SK-N-SH (cell line): ENCODE data around the gene STT3B. TPM values are rescaled to one million over a fixed set of nuclear protein-coding genes. Genes with fewer than 3 reads are reported as not detected.

Experiments
- CTCF ChIA-PET: fragments of 300-600, 350-600 bp; formaldehyde crosslinking; extraction: SDS; loops from one replicate; lab custom pipeline; 2021; lab: Yijun Ruan, JAX
- POLR2A ChIA-PET: fragments of 350-600 bp; sonication (Branson Sonifier 250); formaldehyde crosslinking; extraction: SDS; loops from one replicate; lab custom pipeline; 2020; ENCODE audit warnings: antibody characterized with exemption, inconsistent platforms; lab: Yijun Ruan, JAX
- DNase-seq: peaks from one replicate; pipeline ENCODE4 v3.0.0; 2012
- H2AFZ ChIP-seq: fragments of 200-600 bp; sonication (generic); 2 replicates; pipeline ENCODE4 v1.8.1; 2016; ENCODE audit warnings: antibody characterized with exemption, mild to moderate bottlenecking, low read depth
- H3F3A ChIP-seq: fragments of 200-600 bp; sonication (generic); replicated peaks from 2 replicates; pipeline ENCODE3; 2016; ENCODE audit warnings: antibody characterized with exemption, mild to moderate bottlenecking; ENCODE audit not compliant: insufficient read depth
- H3K27ac ChIP-seq, 2 experiments: fragments of 200-500 bp in 1 of 2; fragments of 200-600 bp in 1 of 2; sonication (Bioruptor generic) in 1 of 2; sonication (generic), shearing (Covaris generic) in 1 of 2; 2 replicates each; pipeline versions ENCODE4 v1.5.1 to v1.6.1; 2014 to 2016; ENCODE audit warnings: low read depth in 2 of 2, inconsistent platforms in 1 of 2, low read length in 1 of 2, mild to moderate bottlenecking in 1 of 2, mixed read lengths in 1 of 2
- H3K27me3 ChIP-seq: fragments of 200-600 bp; sonication (generic), shearing (Covaris generic); 2 replicates; pipeline ENCODE4 v1.6.1; 2016; ENCODE audit warnings: mixed run types; ENCODE audit not compliant: insufficient read depth
- H3K36me3 ChIP-seq, 2 experiments: fragments of 200-500 bp in 1 of 2; fragments of 200-600 bp in 1 of 2; sonication (Bioruptor generic) in 1 of 2; sonication (generic) in 1 of 2; replicated peaks in 1 of 2; 2 replicates each; pipeline versions ENCODE3 to v1.5.1; 2014 to 2016; ENCODE audit warnings: low read length in 1 of 2, mild to moderate bottlenecking in 1 of 2; ENCODE audit not compliant: insufficient read depth in 2 of 2, control insufficient read depth in 1 of 2
- H3K4me1 ChIP-seq, 2 experiments: fragments of 200-500 bp in 1 of 2; fragments of 200-600 bp in 1 of 2; sonication (Bioruptor generic) in 1 of 2; sonication (generic), shearing (Covaris generic) in 1 of 2; 2 replicates each; pipeline versions ENCODE4 v1.5.1 to v1.6.1; 2014 to 2016; ENCODE audit warnings: low read depth in 1 of 2, low read length in 1 of 2, mixed run types in 1 of 2; ENCODE audit not compliant: insufficient read depth in 2 of 2, control insufficient read depth in 1 of 2
- H3K4me2 ChIP-seq: fragments of 200-600 bp; sonication (generic), shearing (Covaris generic); 2 replicates; pipeline ENCODE4 v1.6.1; 2017; ENCODE audit warnings: mixed run types
- H3K4me3 ChIP-seq, 2 experiments: fragments of 200-500 bp in 1 of 2; fragments of 200-600 bp in 1 of 2; sonication (Bioruptor generic) in 1 of 2; sonication (generic), shearing (Covaris generic) in 1 of 2; 2 replicates each; pipeline versions ENCODE4 v1.5.1 to v1.8.1; 2014 to 2016; ENCODE audit warnings: low read depth in 2 of 2, inconsistent platforms in 1 of 2, low read length in 1 of 2, mild to moderate bottlenecking in 1 of 2, mixed read lengths in 1 of 2, moderate library complexity in 1 of 2
- H3K79me2 ChIP-seq: fragments of 200-600 bp; sonication (generic); 2 replicates; pipeline ENCODE4 v1.8.1; 2017; ENCODE audit warnings: mild to moderate bottlenecking; ENCODE audit not compliant: insufficient read depth
- H3K9ac ChIP-seq: fragments of 200-600 bp; sonication (generic); 2 replicates; pipeline ENCODE4 v1.6.1; 2017; ENCODE audit warnings: mixed run types
- H3K9me2 ChIP-seq: fragments of 200-600 bp; sonication (generic); 2 replicates; pipeline ENCODE4 v1.6.1; 2017; ENCODE audit warnings: mixed run types
- H3K9me3 ChIP-seq: fragments of 200-600 bp; sonication (generic); 2 replicates; pipeline ENCODE4 v1.6.1; 2017; ENCODE audit warnings: mixed run types, mild to moderate bottlenecking, moderate library complexity
- H4K20me1 ChIP-seq: fragments of 200-600 bp; sonication (generic); 2 replicates; pipeline ENCODE4 v1.6.1; 2017; ENCODE audit warnings: mild to moderate bottlenecking, mixed run types; ENCODE audit not compliant: insufficient read depth
- CTCF ChIP-seq: fragments of 200-600 bp; sonication (generic); IDR thresholded peaks from 2 replicates; pipeline ENCODE4 v1.6.1; 2017; ENCODE audit warnings: antibody characterized with exemption, mild to moderate bottlenecking, moderate library complexity
- ELF1 ChIP-seq: IDR thresholded peaks from 2 replicates; pipeline ENCODE4 v1.4.0; 2012
- EP300 ChIP-seq, 2 experiments: IDR thresholded peaks; 2 replicates each; pipeline versions ENCODE4 v1.4.0 to v1.6.1; 2012; ENCODE audit warnings: borderline replicate concordance in 1 of 2, low read depth in 1 of 2, low read length in 1 of 2
- FOSL2 ChIP-seq: IDR thresholded peaks from 2 replicates; pipeline ENCODE4 v1.4.0; 2012; ENCODE audit warnings: low read depth, mild to moderate bottlenecking, moderate library complexity, borderline replicate concordance
- FOXM1 ChIP-seq: IDR thresholded peaks from 2 replicates; pipeline ENCODE4 v1.4.0; 2012; ENCODE audit warnings: low read depth, mild to moderate bottlenecking
- GATA2 ChIP-seq: sonication (generic); formaldehyde crosslinking; IDR thresholded peaks from 2 replicates; pipeline ENCODE4 v1.5.0; 2020; ENCODE audit warnings: mild to moderate bottlenecking, missing genetic modification reagents
- NRF1 ChIP-seq: IDR thresholded peaks from 2 replicates; pipeline ENCODE4 v1.6.1; 2012; ENCODE audit warnings: low read depth, mild to moderate bottlenecking, low read length
- PBX3 ChIP-seq: IDR thresholded peaks from 2 replicates; pipeline ENCODE4; 2012
- RAD21 ChIP-seq: IDR thresholded peaks from 2 replicates; pipeline ENCODE4 v1.6.1; 2012; ENCODE audit warnings: mild to moderate bottlenecking, low read length
- RFX5 ChIP-seq: IDR thresholded peaks from 2 replicates; pipeline ENCODE4 v1.6.1; 2012; ENCODE audit warnings: mild to moderate bottlenecking, improper control_type of control experiment, low read length
- SIN3A ChIP-seq: IDR thresholded peaks from 2 replicates; pipeline ENCODE4 v1.6.1; 2012; ENCODE audit warnings: low read depth, mild to moderate bottlenecking, low read length, moderate library complexity, borderline replicate concordance
- TAF1 ChIP-seq: IDR thresholded peaks from 2 replicates; pipeline ENCODE4 v1.6.1; 2012; ENCODE audit warnings: low read depth, mild to moderate bottlenecking, low read length, moderate library complexity, borderline replicate concordance
- TEAD4 ChIP-seq: IDR thresholded peaks from 2 replicates; pipeline ENCODE4 v1.4.0; 2012; ENCODE audit warnings: mild to moderate bottlenecking, borderline replicate concordance; ENCODE audit not compliant: insufficient read depth
- USF1 ChIP-seq: IDR thresholded peaks from 2 replicates; pipeline ENCODE4 v1.4.0; 2012; ENCODE audit warnings: low read depth, borderline replicate concordance
- YY1 ChIP-seq: IDR thresholded peaks from 2 replicates; pipeline ENCODE4 v1.4.0; 2012; ENCODE audit warnings: low read depth, mild to moderate bottlenecking
- WGBS: methylation state at CpG from one replicate; pipeline ENCODE4 v1.1.6; 2017; ENCODE audit warnings: low lambda C conversion rate; 5-methylcytosine and 5-hydroxymethylcytosine counted together
- polyA plus RNA-seq, 3 experiments: library from polyadenylated mRNA; depleted of rRNA; stranded (reverse); fragments of >200 nt; gene quantifications; 2 replicates each; pipeline ENCODE4 v1.2.3, GENCODE V29; 2012

The STT3B gene
- polyA plus RNA-seq, 1 of the 3 experiments (the other 2 are of a cell fraction) = 27.9 TPM

GRCh38 chr3:31659246-31659645 is 126.5 kb downstream of the STT3B start:
- no peaks in the 10 kb centered on the region for H3K27me3 ChIP-seq
- ChIA-PET CTCF (interaction anchor here (1.3 kb wide), 1 partner anchor 12 kb away, joined by 3 read pairs; no protein-coding TSS in a partner anchor), POLR2A (no interaction called here)
- H3K9me3 ChIP-seq = peaks cover 13% of the 10 kb centered on the region; the same call in 1 of the 2 replicates
- H3K4me3 ChIP-seq = no peak overlapping the region
- no peaks in the 10 kb centered on the region for H3K36me3 ChIP-seq
- TF ChIP-seq PBX3 (no peak), USF1 (no peak), RFX5 (no peak), EP300 (IDR thresholded peaks at IDR 0.05; ENCODE audit: borderline replicate concordance in 1 of 2, low read depth in 1 of 2, low read length in 1 of 2) (no peak), YY1 (no peak), TAF1 (no peak), GATA2 (CRISPR knock-in tag) (no peak), FOSL2 (no peak), TEAD4 (no peak), CTCF (no peak), NRF1 (no peak), RAD21 (no peak)
- H3K9me2 ChIP-seq = no peaks in the 10 kb centered on the region
- no peak overlapping the region for H2AFZ ChIP-seq
- H3K4me2 ChIP-seq = no peak overlapping the region
- H4K20me1 ChIP-seq = no peaks in the 10 kb centered on the region
- DNase-seq = no peak
- H3K4me1 ChIP-seq = no peaks in the 10 kb centered on the region
- no peak overlapping the region for H3K27ac ChIP-seq
- no peaks in the 10 kb centered on the region for H3K79me2 ChIP-seq
- H3K9ac ChIP-seq = no peak overlapping the region
- H3F3A ChIP-seq = no peaks in the 10 kb centered on the region

GRCh38 chr3:31661286-31661685 is 128.6 kb downstream of the STT3B start:
- no peak overlapping the region for H3K27ac ChIP-seq
- H4K20me1 ChIP-seq = no peaks in the 10 kb centered on the region
- H3K9me2 ChIP-seq = no peaks in the 10 kb centered on the region
- no peaks in the 10 kb centered on the region for H3K79me2 ChIP-seq
- no peak for DNase-seq
- TF ChIP-seq SIN3A = no peak
- TF ChIP-seq TAF1 = no peak
- no peak for TF ChIP-seq FOXM1
- TF ChIP-seq ELF1 = no peak
- TF ChIP-seq, all 33 proteins: peak for 0
- H3K4me1 ChIP-seq = no peaks in the 10 kb centered on the region
- no peaks in the 10 kb centered on the region for H3K27me3 ChIP-seq
- H3K36me3 ChIP-seq = no peaks in the 10 kb centered on the region
- H2AFZ ChIP-seq = no peak overlapping the region
- H3K4me2 ChIP-seq = no peak overlapping the region
- POLR2A ChIA-PET = no interaction called here
- no peak overlapping the region for H3K9ac ChIP-seq
- WGBS = 82% methylated on average over 5 of the region's 5 CpGs
- CTCF ChIA-PET = no interaction called here
- H3K4me3 ChIP-seq = no peak overlapping the region
- H3F3A ChIP-seq = no peaks in the 10 kb centered on the region
- H3K9me3 ChIP-seq = no peaks in the 10 kb centered on the region
